Stimulated activated CD4-positive, alpha-beta T cell treated with anti-CD3 and anti-CD28 coated beads, Interleukin-12 subunit alpha, Interleukin-12 subunit beta, amount 100 ng/mL, for 4 hours (primary cell): ENCODE results near the gene GMDS.

Experiments
- DNase-seq: peaks from one replicate; pipeline ENCODE4 v3.0.0-alpha.2; 2020

GMDS gene

GRCh38 chr6:1724124-1724523 lies 521.3 kb downstream of the GMDS start:
- no peak for DNase-seq

GRCh38 chr6:1722801-1723200 lies 522.6 kb downstream of the GMDS start:
- DNase-seq = no peak

DNA sequence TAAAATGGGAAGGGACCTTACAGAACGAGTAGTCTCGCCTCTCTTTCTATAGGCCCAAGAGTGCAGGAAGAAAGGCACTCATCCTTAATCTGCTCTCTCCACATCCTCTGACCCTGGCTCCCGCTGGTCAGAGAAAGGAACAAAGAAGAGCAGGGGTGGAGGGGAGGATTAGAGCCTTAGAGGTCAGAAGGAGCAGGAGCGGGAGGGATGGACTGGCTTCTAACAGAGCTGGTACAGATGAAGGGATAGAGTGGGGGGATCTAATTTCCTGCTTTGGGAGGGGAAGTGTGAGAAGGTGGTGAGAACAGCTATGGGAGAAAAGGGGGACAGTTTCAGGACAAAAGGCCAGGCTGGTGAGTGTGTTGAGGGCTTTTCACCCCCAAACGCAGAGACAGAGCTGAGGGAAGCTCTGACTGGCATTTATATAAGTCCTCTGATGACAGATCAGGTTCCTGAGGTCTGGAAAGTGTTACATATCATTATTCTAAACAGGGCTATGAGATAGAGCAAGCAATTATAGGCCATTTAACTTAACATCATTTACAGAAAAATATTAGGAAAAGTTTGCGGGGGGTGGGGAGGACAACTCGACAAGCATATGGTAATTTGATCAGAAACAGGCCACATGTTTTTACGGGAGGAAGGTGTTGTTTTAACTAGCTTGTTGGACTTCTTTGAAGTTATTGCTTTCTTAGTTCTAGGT lies 524.6 kb downstream of the GMDS start:
- no peak for DNase-seq

GRCh38 chr6:1719922-1720321 lies 525.5 kb downstream of the GMDS start:
- no peak for DNase-seq

- DNase-seq = no peak
These were observed 528.5 kb downstream of the GMDS start for GRCh38 chr6:1716868-1717267.

DNA sequence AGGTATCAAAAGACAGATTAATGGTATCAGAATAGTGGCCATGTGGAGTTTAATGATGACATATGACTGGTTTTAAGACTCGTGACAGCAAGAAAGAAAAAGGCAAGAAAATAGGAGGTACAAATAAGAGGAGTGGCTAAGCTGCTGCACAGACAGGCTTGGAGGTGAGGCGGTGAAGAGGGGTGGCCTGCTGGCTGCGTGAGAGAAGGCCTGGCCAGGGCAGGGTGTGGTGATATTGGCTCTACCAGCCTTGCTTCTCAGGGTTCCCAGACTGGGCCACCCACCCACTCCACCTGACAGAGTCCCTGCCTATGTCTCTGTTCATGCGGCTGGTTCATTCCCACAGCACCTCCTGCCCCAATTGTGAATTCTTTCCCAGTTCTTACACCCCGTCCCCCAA lies 529.0 kb downstream of the GMDS start:
- no peak for DNase-seq

DNA sequence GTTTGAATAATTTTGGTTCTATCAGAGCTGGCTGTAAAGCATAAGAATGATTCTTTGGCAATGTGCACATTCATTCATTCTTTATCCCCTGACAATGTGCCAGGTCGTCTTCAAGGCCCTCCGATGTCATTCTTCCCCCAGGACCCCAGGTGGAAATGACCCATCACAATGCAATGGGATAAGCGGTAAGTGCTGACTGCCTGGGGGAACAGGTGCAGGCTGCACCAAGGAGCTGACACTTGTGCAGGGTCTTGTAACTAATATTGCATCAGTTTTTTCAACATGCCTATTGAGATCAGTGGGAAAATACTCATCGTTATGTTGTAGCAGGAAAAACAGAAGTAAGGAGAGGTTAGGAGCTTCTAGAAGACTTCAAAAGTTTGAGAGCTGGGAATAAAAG lies 530.1 kb downstream of the GMDS start:
- DNase-seq = no peak

DNA sequence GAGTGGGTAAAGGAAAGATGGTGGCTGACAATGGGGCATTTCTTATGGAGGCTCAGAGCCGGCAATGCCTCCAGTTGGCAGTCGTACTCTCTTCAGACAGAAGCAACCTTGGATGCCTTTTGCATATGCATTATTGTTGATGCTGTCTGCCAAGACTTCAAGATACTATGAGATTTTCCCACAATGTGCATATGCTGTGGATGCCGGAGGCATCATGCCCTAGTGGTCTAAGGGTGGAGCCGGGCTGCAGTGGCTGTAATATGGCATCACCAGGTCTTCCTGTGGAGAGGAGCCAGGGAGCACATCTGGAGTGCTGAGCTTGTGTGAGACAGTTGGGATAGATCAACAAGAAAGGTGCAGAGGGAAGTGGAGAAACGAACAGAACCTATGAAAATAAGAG lies 530.8 kb downstream of the GMDS start:
- no peak for DNase-seq

DNA sequence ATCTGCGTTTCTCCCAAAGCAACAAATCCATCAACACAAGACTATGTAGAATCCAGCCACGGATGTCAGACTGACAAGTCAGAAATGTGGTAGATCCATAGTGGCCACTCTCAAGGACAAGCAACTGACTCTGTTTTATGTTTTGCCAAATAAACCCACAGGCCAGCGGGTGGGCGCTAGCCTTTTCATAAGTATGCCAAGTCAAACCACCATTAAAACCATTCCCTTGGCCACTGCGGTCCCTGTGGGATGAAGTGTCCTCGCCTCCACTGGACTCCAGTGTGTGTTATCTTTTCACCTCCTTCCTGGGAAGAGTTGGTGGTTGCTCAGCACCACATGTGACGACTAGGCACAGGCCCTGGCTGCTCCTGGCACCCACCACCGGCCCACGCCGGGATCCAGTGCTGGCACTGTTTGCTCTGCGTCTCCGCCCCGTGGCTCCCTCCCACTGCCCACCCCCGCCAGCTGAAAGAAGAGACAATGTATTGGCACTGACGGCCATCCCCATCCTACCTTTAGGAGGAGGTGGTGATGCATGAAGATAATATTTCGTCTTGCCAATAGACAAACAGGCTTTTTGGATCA lies 532.3 kb downstream of the GMDS start:
- no peak for DNase-seq

- DNase-seq = no peak
These were observed 533.0 kb downstream of the GMDS start for GRCh38 chr6:1712451-1712850.

DNA sequence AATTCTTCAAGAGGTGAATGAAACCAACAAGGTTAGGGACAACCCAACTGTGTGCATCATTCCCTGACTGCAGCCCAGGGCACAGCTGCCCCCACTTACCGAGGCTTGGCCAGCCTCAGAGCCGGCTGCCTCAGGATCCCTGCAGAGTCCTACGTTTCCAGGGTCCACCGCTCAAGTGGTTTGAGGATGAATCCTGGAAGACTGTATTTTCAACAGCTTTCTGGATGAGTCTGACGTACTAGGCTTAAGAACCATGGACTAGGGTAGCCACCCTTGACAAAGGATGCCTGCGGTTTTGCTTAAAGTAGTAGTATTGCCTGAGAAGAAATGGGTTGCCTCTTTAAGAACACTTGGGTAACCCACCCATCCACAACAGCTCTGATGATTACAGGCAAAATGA lies 534.3 kb downstream of the GMDS start:
- DNase-seq = no peak

DNA sequence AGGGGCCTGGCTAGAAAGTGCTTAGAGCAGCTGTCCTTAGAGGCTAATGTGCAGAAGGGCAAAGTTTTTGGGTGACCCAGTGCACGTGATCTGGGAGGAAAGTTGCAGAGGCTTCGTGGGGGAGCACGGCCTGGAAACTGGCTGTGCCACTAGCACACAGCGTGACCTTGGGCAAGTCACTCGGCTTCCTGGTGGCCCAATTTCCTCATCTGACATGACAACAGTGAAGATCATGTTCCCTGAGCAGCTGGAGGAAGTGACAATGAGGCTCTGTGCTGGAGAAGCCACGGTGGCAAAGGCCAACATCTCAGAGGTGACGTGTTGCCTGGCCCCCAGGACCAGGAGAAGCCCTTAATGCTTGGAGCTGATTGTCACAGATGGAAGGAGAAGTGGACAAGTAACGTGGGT lies 536.2 kb downstream of the GMDS start:
- DNase-seq = no peak

DNA sequence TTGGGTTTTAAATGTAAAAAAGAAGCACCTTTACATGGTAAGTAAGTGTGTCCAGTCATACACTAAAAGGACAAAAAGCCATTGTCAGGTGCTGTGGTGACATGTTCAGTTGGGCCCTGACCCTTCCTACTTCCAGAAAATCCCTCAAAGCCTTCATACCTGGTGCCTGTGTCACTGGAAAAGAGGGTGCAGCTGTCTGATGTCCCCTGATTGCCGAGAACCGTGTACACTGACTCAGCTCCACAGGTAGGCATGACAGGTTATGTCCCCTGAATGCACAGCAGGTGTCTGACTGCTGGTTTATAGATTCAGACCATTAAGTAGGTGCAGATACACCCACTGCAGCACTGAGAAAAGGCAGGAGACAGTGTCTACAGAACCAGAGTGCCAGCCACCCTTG lies 536.6 kb downstream of the GMDS start:
- no peak for DNase-seq

- DNase-seq = no peak
These were observed 537.3 kb downstream of the GMDS start for GRCh38 chr6:1708122-1708521.

- no peak for DNase-seq
These were observed 539.8 kb downstream of the GMDS start for GRCh38 chr6:1705630-1706029.

DNA sequence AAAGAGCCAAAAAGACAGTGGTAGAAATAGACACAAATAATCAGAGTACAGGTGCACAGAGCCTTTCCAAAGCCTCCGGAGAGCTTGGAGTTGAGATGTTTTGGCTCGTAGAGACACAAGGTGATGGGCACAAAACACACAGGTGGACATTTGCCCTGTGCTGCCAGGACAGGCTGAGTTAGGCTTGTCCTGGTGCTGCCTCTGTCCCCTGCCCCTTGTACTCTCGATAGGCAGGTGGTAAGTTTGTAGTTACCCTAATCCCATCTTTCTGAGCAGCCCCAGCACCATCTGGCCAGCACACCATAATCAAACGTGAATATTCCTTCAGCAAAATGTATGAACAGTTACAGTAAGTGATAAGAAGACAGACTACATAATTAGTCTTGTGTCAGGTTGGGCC lies 540.2 kb downstream of the GMDS start:
- DNase-seq = no peak

GRCh38 chr6:1704711-1705110 lies 540.7 kb downstream of the GMDS start:
- no peak for DNase-seq

GRCh38 chr6:1703923-1704322 lies 541.5 kb downstream of the GMDS start:
- no peak for DNase-seq

GRCh38 chr6:1703091-1703855 lies 542.1 kb downstream of the GMDS start:
- DNase-seq = no peak

DNA sequence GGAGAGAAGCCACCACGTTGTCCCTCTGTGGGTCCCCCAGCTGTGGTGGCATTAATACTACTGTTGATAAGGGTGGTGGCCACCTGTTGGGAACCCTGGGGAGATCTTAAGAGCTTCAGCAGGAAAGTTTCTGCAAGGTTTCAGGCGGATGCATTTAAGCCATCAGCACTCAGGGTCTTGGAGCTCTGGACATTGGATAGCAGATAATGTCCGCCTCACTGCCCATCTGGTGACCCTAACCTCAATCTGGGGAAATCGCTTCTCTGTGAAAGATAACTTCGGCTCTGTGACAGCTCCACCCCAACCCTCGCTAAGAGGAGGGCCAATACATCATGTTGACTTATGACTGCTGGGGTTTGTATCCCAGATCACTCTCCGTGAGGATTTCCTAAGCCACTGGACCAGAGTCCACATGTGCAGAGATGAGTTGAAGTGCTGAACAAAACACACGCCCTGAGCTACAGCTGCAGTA lies 542.8 kb downstream of the GMDS start:
- no peak for DNase-seq

DNA sequence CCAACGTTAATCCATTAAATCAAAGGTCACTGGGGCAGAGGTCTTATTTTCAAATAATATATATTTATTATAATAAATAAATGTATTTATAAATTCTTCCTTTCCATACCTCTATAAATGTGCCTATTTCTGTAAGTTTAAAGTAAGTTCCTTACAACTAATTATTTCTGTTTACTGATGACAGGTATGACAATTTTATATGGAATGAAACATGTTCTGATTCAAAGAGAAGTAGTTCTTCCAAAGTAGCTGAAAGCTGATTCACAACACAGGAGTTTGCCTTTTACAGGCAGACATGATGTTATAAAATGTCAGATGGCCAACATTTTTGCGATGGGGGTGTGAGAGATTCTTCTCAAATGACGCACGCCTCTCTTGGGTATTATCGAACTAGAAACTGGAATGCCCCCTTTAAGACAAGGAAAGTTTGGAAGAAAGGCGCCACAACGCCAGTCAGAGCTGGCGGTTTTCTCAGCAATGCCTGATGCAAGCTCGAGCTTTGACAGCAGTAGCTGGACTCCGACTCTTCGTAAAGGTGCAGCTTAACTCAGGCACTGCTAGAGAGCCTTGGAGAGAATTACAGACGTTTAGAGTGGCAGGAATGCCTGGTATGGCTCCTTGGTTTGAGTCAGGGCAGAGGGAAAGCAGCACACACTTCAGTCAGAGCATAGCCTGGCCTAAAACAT lies 543.6 kb downstream of the GMDS start:
- no peak for DNase-seq

GRCh38 chr6:1700278-1700967 lies 545.0 kb downstream of the GMDS start:
- DNase-seq = no peak

DNA sequence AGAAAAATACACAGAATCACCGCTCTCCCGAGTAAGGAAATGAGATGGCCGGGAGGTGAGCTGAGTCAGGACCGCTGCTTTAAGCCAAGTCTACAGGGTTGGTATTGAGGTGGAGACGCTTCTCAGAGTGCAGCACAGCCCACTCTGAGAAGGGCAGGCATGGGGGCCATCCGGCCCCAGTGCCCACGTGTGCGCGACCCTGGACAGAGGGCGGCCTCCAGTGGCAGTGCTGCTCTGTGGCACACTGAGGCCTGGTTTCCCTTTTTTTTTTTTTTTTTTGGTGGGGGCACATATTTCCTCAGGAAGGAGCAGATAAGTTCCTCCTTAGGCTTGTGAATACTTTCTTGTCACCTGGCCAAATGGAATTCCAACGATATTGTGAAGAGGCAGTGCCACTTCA lies 546.9 kb downstream of the GMDS start:
- no peak for DNase-seq
